Subcutaneous adipose tissue (tissue), 4 donors: Measurements from ENCODE around the gene PNMA5. TPM values are rescaled to one million over a fixed set of nuclear protein-coding genes. Genes with fewer than 3 reads are reported as not detected.

ENCODE experiments used
- total RNA-seq, 4 donors: library from RNA; depleted of rRNA; stranded (reverse); fragments of >200 nt; gene quantifications; one replicate each; pipeline ENCODE4 v1.1.0, GENCODE V29; 2016
- TF ChIP-seq, protein P1 (sequence below): fragments of 450-650 bp; IDR thresholded peaks from one replicate; pipeline ENCODE4 v1.5.1; 2016; ENCODE audit warnings: low read depth, mild to moderate bottlenecking, control low read depth, antibody characterized with exemption, moderate library complexity

Gene PNMA5
- total RNA-seq, 4 donors from 2014 or later: not detected

DNA sequence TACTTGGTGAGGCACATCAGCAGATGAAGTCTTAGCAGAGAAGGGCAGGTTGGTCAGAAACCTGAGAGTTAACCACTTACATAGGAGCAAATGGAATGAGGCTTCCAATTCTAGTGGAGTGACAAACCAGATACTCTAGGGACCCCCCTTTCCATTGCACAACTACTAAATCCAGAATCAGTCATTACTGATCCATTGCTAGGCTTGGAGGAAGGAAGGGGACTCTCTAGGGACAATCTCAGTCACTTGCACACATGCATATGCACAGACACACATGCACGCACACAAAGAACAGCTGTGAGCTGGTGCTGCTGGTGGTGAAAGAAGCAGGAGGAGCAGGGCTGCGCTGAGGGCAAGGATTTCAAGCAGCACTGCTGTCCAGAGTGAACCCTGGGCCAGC lies 25.7 kb downstream of the PNMA5 start:
- TF ChIP-seq, protein P1, sequence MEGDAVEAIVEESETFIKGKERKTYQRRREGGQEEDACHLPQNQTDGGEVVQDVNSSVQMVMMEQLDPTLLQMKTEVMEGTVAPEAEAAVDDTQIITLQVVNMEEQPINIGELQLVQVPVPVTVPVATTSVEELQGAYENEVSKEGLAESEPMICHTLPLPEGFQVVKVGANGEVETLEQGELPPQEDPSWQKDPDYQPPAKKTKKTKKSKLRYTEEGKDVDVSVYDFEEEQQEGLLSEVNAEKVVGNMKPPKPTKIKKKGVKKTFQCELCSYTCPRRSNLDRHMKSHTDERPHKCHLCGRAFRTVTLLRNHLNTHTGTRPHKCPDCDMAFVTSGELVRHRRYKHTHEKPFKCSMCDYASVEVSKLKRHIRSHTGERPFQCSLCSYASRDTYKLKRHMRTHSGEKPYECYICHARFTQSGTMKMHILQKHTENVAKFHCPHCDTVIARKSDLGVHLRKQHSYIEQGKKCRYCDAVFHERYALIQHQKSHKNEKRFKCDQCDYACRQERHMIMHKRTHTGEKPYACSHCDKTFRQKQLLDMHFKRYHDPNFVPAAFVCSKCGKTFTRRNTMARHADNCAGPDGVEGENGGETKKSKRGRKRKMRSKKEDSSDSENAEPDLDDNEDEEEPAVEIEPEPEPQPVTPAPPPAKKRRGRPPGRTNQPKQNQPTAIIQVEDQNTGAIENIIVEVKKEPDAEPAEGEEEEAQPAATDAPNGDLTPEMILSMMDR: no peak

DNA sequence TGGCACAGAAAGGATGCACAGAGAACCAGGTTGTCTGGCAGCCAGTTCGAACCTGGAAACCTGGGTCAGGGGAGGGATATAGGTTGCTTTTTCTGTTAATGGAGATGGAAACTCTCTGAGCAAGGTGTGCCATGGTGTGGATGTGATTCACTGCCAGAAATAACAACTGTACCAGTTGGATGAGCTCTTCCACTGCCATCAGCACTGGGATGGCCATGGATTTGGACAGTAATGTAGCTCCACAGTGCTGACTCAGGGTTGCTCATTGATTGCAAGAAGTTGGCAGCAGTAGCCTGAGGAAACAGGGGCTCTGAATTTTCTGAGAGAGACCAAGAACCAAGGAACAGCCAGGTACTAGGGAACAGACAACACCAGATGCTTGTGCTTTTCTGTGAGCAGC lies 33.8 kb downstream of the PNMA5 start:
- TF ChIP-seq, protein P1: no peak

DNA sequence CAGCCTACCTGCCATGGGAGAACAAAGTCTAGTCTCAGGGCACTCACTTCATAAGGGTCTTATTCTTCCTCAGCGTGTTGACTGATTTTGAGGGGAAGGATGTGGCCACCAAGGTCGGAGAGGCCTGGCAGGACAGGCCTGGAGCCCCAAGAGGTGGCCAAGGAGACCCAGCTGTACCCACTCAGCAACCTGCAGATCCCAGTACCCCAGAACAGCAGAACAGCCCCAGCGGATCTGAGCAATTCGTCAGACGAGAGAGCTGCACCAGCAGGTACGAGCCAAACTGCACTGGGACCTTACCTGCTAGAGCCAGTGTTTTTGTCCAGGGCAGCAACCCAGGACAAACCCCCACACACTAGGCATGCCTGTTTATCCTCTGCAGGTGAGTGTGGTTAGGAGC lies 34.3 kb downstream of the PNMA5 start:
- TF ChIP-seq, protein P1: no peak

DNA sequence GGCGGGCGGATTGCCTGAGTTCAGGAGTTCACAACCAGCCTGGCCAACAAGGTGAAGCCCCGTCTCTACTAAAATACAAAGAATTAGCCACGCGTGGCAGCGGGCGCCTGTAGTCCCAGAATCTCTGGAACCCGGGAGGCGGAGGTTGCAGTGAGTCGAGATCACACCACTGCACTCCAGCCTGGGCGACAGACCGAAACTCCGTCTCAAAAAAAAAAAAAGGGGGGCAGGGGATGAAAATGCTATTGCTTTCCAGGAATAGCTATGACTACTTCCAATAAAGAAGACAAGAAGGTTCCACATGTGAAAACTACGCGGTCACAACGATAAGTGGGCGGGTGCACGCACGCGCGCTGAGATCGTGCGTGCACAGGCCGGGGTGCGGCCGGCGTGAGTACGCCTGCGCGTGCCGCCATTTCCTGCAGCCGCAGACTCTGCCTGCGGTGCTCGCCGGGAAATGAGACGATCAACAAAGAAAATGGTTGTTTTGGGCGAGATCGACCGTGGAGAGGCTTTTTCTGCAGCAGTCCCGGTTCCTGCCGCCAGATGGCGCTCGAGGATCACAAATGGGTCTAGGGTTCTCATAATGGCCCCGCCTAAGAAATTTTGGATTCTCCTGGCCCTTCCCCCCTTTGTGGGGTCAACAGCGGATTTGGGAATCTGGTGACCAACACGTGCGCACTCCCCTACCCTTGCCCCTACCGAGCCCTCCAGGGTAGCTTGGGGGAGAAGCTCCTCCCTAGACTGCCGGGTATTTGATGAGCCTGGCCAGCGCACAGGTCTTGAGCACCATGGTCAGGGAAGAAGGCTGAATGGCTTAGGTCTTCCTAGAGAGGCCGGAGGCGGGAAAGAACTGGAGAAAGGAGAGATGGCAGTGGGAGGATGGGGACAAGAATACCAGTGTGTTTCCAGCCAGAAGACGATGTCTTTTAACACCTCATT lies 35.1 kb downstream of the PNMA5 start:
- TF ChIP-seq, protein P1: no peak

- TF ChIP-seq, protein P1: no peak
Measured at GRCh38 chrX:152958047-152958446, 35.9 kb downstream of the PNMA5 start.

DNA sequence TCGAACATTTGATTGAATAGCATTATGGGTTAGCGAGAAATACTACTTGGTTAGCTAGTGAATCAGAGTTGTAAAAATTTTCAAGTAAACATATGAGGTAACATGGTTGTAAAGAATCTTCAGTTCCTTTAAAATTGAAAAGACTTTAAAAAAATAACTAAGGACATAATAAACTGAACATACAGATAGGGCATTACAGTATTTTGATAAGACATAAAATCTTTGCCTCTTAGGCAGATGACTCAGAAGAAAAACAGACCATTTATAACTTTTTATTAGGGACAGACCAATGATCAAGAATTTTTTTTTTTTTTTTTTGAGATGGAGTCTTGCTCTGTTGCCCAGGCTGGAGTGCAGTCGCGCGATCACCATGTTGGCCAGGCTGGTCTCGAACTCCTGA lies 43.1 kb downstream of the PNMA5 start:
- TF ChIP-seq, protein P1: no peak

GRCh38 chrX:152949114-152949513 lies 44.8 kb downstream of the PNMA5 start:
- TF ChIP-seq, protein P1: no peak
